Parathyroid adenoma (tissue), 2 donors: Measurements from ENCODE around the gene ENPP4.
"Not testable (repeated sequence)": the region's sequence is repeated elsewhere in the genome, so short reads cannot be mapped to it uniquely, and the experiment has no call there.

Experiments
- H2AFZ ChIP-seq: fragments of 300-600 bp; sonication (generic); one replicate; pipeline ENCODE4 v1.7.0; 2017; ENCODE audit warnings: antibody characterized with exemption, mild to moderate bottlenecking
- H3K27ac ChIP-seq: fragments of 300-600 bp; sonication (generic); one replicate; pipeline ENCODE4 v1.7.0; 2017
- H3K27me3 ChIP-seq: fragments of 300-600 bp; sonication (generic); one replicate; pipeline ENCODE4 v1.7.0; 2017; ENCODE audit warnings: low read length; ENCODE audit not compliant: control insufficient read depth, insufficient read depth
- H3K36me3 ChIP-seq: fragments of 300-600 bp; sonication (generic); one replicate; pipeline ENCODE4 v1.7.0; 2017; ENCODE audit warnings: low read length; ENCODE audit not compliant: control insufficient read depth, insufficient read depth
- H3K4me1 ChIP-seq: fragments of 300-600 bp; sonication (generic); one replicate; pipeline ENCODE4 v1.7.0; 2017; ENCODE audit warnings: control low read depth
- H3K4me2 ChIP-seq: fragments of 300-600 bp; sonication (generic); one replicate; pipeline ENCODE4 v1.7.0; 2017; ENCODE audit warnings: low read length
- H3K4me3 ChIP-seq: fragments of 300-600 bp; sonication (generic); one replicate; pipeline ENCODE4 v1.7.0; 2017; ENCODE audit warnings: low read depth, low read length
- H3K79me2 ChIP-seq: fragments of 300-600 bp; sonication (generic); one replicate; pipeline ENCODE4 v1.7.0; 2017; ENCODE audit warnings: control low read depth
- H3K9ac ChIP-seq: fragments of 300-600 bp; sonication (generic); one replicate; pipeline ENCODE4 v1.7.0; 2017; ENCODE audit warnings: mild to moderate bottlenecking
- H3K9me3 ChIP-seq: fragments of 300-600 bp; sonication (generic); one replicate; pipeline ENCODE4 v1.7.0; 2017; ENCODE audit warnings: low read length; ENCODE audit not compliant: control insufficient read depth
- CTCF ChIP-seq: fragments of 300-600 bp; sonication (generic); IDR thresholded peaks from one replicate; pipeline ENCODE4 v1.7.0; 2017; ENCODE audit warnings: antibody characterized with exemption, mild to moderate bottlenecking
- donor health status: primary hyperparathyroidism.

The ENPP4 gene

GRCh38 chr6:46129291-46129628 is 529 bp upstream of the ENPP4 start:
- Histone ChIP-seq H3K9me3 (no peaks in the 10 kb centered on the region), H3K27ac (peak overlapping the region; percentile 43), H3K27me3 (no peaks in the 10 kb centered on the region), H3K4me1 (no peaks in the 10 kb centered on the region), H3K4me2 (peak overlapping the region; percentile 83), H3K36me3 (no peaks in the 10 kb centered on the region), H3K79me2 (peaks cover 4% of the 10 kb centered on the region), H2AFZ (peak overlapping the region; percentile 85), H3K4me3 (peak overlapping the region; percentile 90), H3K9ac (peak overlapping the region; percentile 3)
- no peak for TF ChIP-seq CTCF

- Histone ChIP-seq H2AFZ (peak overlapping the region; percentile 85), H3K4me1 (no peaks in the 10 kb centered on the region), H3K9ac (no peak overlapping the region), H3K79me2 (peaks cover 2% of the 10 kb centered on the region), H3K4me2 (peak overlapping the region; percentile 83), H3K27ac (no peak overlapping the region), H3K4me3 (peak overlapping the region; percentile 90), H3K9me3 (no peaks in the 10 kb centered on the region), H3K36me3 (no peaks in the 10 kb centered on the region), H3K27me3 (no peaks in the 10 kb centered on the region)
- no peak for TF ChIP-seq CTCF
Observed at GRCh38 chr6:46130666-46131065, 877 bp downstream of the ENPP4 start.

GRCh38 chr6:46131291-46131690 is 1.5 kb downstream of the ENPP4 start:
- not testable (repeated sequence) for H3K4me3 ChIP-seq, H3K9ac ChIP-seq, H3K9me3 ChIP-seq, H2AFZ ChIP-seq, H3K27ac ChIP-seq, H3K4me2 ChIP-seq, H3K36me3 ChIP-seq, H3K4me1 ChIP-seq, H3K79me2 ChIP-seq, H3K27me3 ChIP-seq

- TF ChIP-seq CTCF = no peak
- no peak overlapping the region for H3K27ac ChIP-seq
- H3K27me3 ChIP-seq = no peaks in the 10 kb centered on the region
Observed at GRCh38 chr6:46134216-46134615, 4.4 kb downstream of the ENPP4 start.

GRCh38 chr6:46135176-46135575 is 5.4 kb downstream of the ENPP4 start:
- no peaks in the 10 kb centered on the region for H3K9me3 ChIP-seq
- no peak overlapping the region for H3K9ac ChIP-seq
- H3K27ac ChIP-seq = no peak overlapping the region
- no peak overlapping the region for H2AFZ ChIP-seq
- no peaks in the 10 kb centered on the region for H3K27me3 ChIP-seq
- H3K4me1 ChIP-seq = peaks cover 7% of the 10 kb centered on the region
- no peaks in the 10 kb centered on the region for H3K36me3 ChIP-seq
- no peak overlapping the region for H3K4me3 ChIP-seq
- TF ChIP-seq CTCF = no peak
- no peaks in the 10 kb centered on the region for H3K79me2 ChIP-seq
- H3K4me2 ChIP-seq = no peak overlapping the region

More at GRCh38 chr6:46134216-46134615, 4.4 kb downstream of the ENPP4 start:
- H3K9me3 ChIP-seq = no peaks in the 10 kb centered on the region
- no peaks in the 10 kb centered on the region for H3K79me2 ChIP-seq
- no peak overlapping the region for H2AFZ ChIP-seq
- no peaks in the 10 kb centered on the region for H3K36me3 ChIP-seq
- H3K9ac ChIP-seq = no peak overlapping the region
- H3K4me3 ChIP-seq = no peak overlapping the region
- H3K4me2 ChIP-seq = no peak overlapping the region
- H3K4me1 ChIP-seq = peaks cover 7% of the 10 kb centered on the region
